Stomach (tissue), 9 donors: ENCODE data around the gene RXRA. TPM values are rescaled to one million over a fixed set of nuclear protein-coding genes. Genes with fewer than 3 reads are reported as not detected.

Experiments used
- DNase-seq, 2 donors: peaks; one replicate each; pipeline versions ENCODE4 v3.0.0 to v3.0.0-alpha.2; 2013 to 2019
- H3K27ac ChIP-seq, 5 donors: fragments of 200-600 bp in 4 of 5; sonication (generic) in 4 of 5; one replicate each; pipeline ENCODE4 v1.5.1; 2013 to 2019; ENCODE audit warnings: mild to moderate bottlenecking in 1 of 5, moderate library complexity in 1 of 5
- H3K27me3 ChIP-seq, 3 donors: fragments of 200-600 bp; sonication (generic); one replicate each; pipeline ENCODE4 v1.5.1; 2017 to 2019; ENCODE audit warnings: mixed run types in 1 of 3
- H3K36me3 ChIP-seq, 4 donors: fragments of 200-600 bp; sonication (generic); 1 replicate in 3 of 4; 2 replicates in 1 of 4; pipeline ENCODE4 v1.5.1; 2016 to 2019
- H3K4me1 ChIP-seq, 4 donors: fragments of 200-600 bp; sonication (generic); one replicate each; pipeline ENCODE4 v1.5.1; 2016 to 2019
- H3K4me3 ChIP-seq, 4 donors: fragments of 200-600 bp; sonication (generic) in 3 of 4; one replicate each; pipeline ENCODE4 v1.5.1; 2016 to 2019; ENCODE audit warnings: mild to moderate bottlenecking in 1 of 4
- H3K9me3 ChIP-seq, 4 donors: fragments of 200-600 bp; sonication (generic); one replicate each; pipeline ENCODE4 v1.5.1; 2016 to 2019
- EP300 ChIP-seq: sonication (generic); formaldehyde crosslinking; IDR thresholded peaks from one replicate; pipeline ENCODE4 v1.6.1; 2017; ENCODE audit warnings: antibody characterized with exemption
- POLR2A ChIP-seq, 4 donors: fragments of 450-650 bp; IDR thresholded peaks; one replicate each; pipeline ENCODE4 v1.6.1; 2016; ENCODE audit warnings: antibody characterized with exemption in 4 of 4, control low read depth in 2 of 4, mild to moderate bottlenecking in 1 of 4, moderate library complexity in 1 of 4
- POLR2AphosphoS5 ChIP-seq, 3 donors: sonication (generic); formaldehyde crosslinking; IDR thresholded peaks; one replicate each; pipeline ENCODE4 v1.6.1; 2016; ENCODE audit warnings: antibody characterized with exemption in 3 of 3
- WGBS, 5 donors: extraction: QIAGEN DNeasy Blood & Tissue Kit in 3 of 5; methylation state at CpG; one replicate each; pipeline versions ENCODE4 v1.1.5 to v1.1.7; 2013 to 2018; 5-methylcytosine and 5-hydroxymethylcytosine counted together
- intact Hi-C: fragments of 100-400 bp; cut with DNase I; formaldehyde crosslinking; loops from one replicate; pipeline ENCODE4 v1.15.1; 2023; ENCODE audit warnings: low total_unique reads
- polyA plus RNA-seq, 3 donors: library from polyadenylated mRNA; stranded (reverse); fragments of 200-250 nt; gene quantifications; one replicate each; pipeline ENCODE4 v1.2.3, GENCODE V29; 2013
- total RNA-seq, 5 donors: library from RNA; depleted of rRNA; stranded (reverse); fragments of >200 nt; gene quantifications; one replicate each; pipeline versions ENCODE4 v1.1.0 to v1.2.3, GENCODE V29; 2014 to 2016
- TF ChIP-seq, protein P1 (sequence below), 7 experiments: fragments of 450-650 bp in 4 of 7; fragments of 200-600 bp in 3 of 7; sonication (generic) in 3 of 7; IDR thresholded peaks; one replicate each; pipeline ENCODE4 v1.5.1; 2016 to 2019; ENCODE audit warnings: antibody characterized with exemption in 7 of 7, control low read depth in 2 of 7, mild to moderate bottlenecking in 1 of 7
- donor health status: healthy with polysubstance abuse.
- donor health status: Bipolar disorder and iron deficiency.
- donor health status: healthy.

Gene RXRA
- total and polyA plus RNA-seq, 8 donors: 14.0 to 68.4 (median 29.3) TPM

DNA sequence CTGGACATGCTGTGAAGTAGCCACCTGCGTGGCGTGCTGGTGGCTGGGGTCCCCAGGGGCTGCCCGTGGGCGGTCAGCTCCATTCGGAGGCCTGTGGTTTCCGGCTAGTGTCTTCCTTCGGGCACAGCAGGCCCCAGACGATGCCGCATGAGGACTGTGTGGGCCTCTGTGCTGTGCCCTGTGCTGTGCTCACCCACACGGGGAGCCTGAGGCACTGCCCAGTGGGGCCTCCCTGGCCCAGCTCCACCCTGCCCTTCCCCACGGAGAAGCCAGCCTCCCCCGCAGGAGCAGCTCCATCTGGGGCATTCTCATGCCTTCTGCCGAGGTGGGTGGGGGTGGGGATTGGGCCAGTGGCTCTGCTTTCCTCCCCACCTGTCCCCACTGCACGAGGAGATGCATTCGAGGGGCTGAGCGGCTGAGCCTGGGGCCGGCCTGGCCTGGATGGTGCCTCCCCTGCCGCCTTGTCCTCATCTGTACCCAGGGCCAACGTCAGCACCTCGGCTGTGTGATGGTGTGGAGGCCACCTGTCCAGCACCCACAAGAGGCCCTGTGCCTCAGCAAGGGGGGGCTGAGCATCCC is 24.2 kb downstream of the RXRA start:
- H3K36me3 ChIP-seq: peaks cover 0 to 4% (median 0%) of the 10 kb centered on the region in 4 donors
- H3K27ac ChIP-seq: peak overlapping the region in 1 of 5 donors; percentile 8
- no peak for DNase-seq
- no peaks in the 10 kb centered on the region for H3K9me3 ChIP-seq
- TF ChIP-seq POLR2AphosphoS5 (IDR thresholded peaks at IDR 0.05): no peak
- TF ChIP-seq, protein P1, sequence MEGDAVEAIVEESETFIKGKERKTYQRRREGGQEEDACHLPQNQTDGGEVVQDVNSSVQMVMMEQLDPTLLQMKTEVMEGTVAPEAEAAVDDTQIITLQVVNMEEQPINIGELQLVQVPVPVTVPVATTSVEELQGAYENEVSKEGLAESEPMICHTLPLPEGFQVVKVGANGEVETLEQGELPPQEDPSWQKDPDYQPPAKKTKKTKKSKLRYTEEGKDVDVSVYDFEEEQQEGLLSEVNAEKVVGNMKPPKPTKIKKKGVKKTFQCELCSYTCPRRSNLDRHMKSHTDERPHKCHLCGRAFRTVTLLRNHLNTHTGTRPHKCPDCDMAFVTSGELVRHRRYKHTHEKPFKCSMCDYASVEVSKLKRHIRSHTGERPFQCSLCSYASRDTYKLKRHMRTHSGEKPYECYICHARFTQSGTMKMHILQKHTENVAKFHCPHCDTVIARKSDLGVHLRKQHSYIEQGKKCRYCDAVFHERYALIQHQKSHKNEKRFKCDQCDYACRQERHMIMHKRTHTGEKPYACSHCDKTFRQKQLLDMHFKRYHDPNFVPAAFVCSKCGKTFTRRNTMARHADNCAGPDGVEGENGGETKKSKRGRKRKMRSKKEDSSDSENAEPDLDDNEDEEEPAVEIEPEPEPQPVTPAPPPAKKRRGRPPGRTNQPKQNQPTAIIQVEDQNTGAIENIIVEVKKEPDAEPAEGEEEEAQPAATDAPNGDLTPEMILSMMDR (IDR thresholded peaks at IDR 0.05): no peak
- TF ChIP-seq POLR2A (IDR thresholded peaks at IDR 0.05): no peak
- no peak for TF ChIP-seq EP300
- no peak overlapping the region for H3K4me3 ChIP-seq
- H3K4me1 ChIP-seq: peaks cover 63 to 100% (median 96%) of the 10 kb centered on the region in 4 donors
- intact Hi-C loops: no loop called here
- WGBS, 5 donors: 71 to 100% (median 74%) methylated on average over 1 to 20 of the region's 20 CpGs
- H3K27me3 ChIP-seq: no peaks in the 10 kb centered on the region

DNA sequence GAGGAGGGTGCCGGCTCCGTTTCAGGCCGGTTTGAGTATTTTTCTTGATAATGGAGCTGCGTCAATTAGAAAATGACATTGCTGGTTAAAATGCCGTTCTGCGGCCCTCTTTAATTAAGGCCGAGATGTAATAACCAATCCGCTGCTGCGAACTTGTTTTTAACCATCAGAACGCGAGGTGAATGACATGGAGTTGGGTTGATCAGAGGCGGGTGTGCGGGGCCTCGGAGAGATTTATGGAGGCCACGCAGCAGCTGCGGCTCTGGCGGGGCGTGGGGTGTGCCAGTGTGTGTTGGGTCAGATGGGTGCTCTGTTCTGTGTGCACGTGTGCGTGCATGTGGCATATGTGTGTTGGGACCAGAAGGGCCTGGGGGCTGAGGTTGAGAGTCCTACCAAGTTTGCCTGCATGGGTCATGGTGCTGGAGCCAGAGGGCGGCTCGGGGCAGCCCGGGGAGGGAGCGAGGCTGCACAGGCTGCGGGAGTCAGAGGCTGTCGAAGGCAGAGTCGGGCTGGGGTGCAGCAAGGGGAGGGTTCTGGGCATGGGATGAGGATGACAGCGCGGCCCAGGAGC is 25.4 kb downstream of the RXRA start:
- no peaks in the 10 kb centered on the region for H3K27me3 ChIP-seq
- no peak overlapping the region for H3K4me3 ChIP-seq
- H3K27ac ChIP-seq: peak overlapping the region in 1 of 5 donors; percentile 16
- intact Hi-C loops: no loop called here
- peaks cover 0 to 4% (median 0%) of the 10 kb centered on the region in 4 donors for H3K36me3 ChIP-seq
- no peaks in the 10 kb centered on the region for H3K9me3 ChIP-seq
- DNase-seq: no peak
- peaks cover 67 to 100% (median 97%) of the 10 kb centered on the region in 4 donors for H3K4me1 ChIP-seq
- TF ChIP-seq POLR2A (IDR thresholded peaks at IDR 0.05) (no peak), POLR2AphosphoS5 (IDR thresholded peaks at IDR 0.05) (no peak), EP300 (no peak)
- TF ChIP-seq, protein P1 (IDR thresholded peaks at IDR 0.05): no peak
- 85 to 91% (median 90%) methylated on average over 28 to 29 of the region's 29 CpGs for WGBS, 5 donors

DNA sequence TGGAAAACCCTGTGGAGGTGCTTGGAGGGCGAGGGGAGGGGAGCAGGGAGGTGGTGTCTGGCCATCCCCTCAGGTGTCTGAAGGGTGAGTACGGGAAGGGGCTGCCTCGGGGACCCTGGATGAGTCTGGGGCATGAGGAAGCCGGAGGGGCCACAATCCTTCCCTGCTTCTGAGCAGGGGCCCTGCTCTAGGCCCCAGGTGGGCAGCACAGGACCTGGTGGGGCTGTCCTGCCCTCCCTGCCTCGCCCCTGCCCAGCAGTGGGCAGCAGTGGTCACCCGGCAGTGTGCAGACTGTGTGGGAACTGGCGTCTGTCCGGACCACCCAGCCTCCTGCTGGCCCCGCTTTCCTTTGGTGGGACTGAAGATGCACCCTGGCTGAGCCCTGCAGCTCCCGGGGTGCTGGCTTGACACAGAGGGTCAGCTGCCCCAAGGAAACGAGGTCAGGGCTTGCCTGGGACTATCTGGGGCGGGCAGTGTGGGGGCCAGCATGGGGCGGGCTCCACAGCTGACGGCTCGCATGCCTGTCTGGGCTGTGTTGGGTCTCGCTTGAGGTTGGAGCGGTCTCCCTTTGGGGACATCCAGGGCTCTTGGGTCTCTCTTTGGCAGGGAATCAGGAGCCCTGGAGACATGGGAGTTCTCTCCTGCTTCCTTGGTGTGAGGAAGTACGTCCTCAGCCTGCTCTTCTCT is 26.1 kb downstream of the RXRA start:
- Histone ChIP-seq H3K4me3 (no peak overlapping the region), H3K27ac (peak overlapping the region in 1 of 5 donors; percentile 16), H3K36me3 (peaks cover 0 to 4% (median 0%) of the 10 kb centered on the region in 4 donors), H3K27me3 (no peaks in the 10 kb centered on the region), H3K4me1 (peaks cover 74 to 100% (median 98%) of the 10 kb centered on the region in 4 donors), H3K9me3 (no peaks in the 10 kb centered on the region)
- intact Hi-C loops: no loop called here
- 66 to 85% (median 82%) methylated on average over 5 to 18 of the region's 18 CpGs for WGBS, 5 donors
- no peak for TF ChIP-seq POLR2A (IDR thresholded peaks at IDR 0.05)
- no peak for DNase-seq

DNA sequence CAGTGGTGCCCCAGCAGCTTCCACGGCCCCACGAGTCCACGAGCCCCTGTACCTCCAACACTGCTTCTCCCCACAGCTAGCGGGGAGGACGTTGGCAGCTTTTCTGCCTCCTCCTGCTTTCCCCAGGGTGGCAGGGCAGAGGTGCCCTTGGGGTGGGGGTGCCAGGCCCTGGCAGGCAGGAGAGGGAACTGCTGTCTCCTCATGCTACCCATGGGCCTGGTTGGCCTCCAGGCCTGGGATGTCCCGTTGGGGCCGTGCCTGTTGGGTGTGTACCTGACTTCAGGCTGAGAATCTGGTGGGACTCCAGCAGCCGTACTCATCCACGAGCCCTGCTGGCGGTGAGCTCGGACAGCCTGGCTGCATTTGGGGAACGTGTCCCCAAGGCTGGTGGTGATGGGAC is 27.3 kb downstream of the RXRA start:
- WGBS, 5 donors: 70 to 75% (median 74%) methylated on average over 10 to 12 of the region's 12 CpGs
- H3K9me3 ChIP-seq: no peaks in the 10 kb centered on the region
- intact Hi-C loops: no loop called here
- TF ChIP-seq POLR2AphosphoS5 (IDR thresholded peaks at IDR 0.05): no peak
- no peak for TF ChIP-seq EP300
- no peak for TF ChIP-seq POLR2A (IDR thresholded peaks at IDR 0.05)
- TF ChIP-seq, protein P1 (IDR thresholded peaks at IDR 0.05): no peak
- no peak for DNase-seq
- no peak overlapping the region for H3K27ac ChIP-seq
- no peaks in the 10 kb centered on the region for H3K27me3 ChIP-seq
- H3K4me1 ChIP-seq: peaks cover 77 to 100% (median 99%) of the 10 kb centered on the region in 4 donors
- peaks cover 0 to 4% (median 0%) of the 10 kb centered on the region in 4 donors for H3K36me3 ChIP-seq
- H3K4me3 ChIP-seq: peak overlapping the region in 1 of 4 donors; percentile 3
